Cardiac septum (tissue), 1 donor: ENCODE data around the gene BOD1. TPM values are rescaled to one million over a fixed set of nuclear protein-coding genes. Genes with fewer than 3 reads are reported as not detected.
A peak's percentile ranks its signal among the peaks of the same experiment; 100 is the strongest.

Source experiments
- DNase-seq: peaks from one replicate; pipeline ENCODE4 v3.0.0-alpha.2; 2020; ENCODE audit warnings: low spot score
- intact Hi-C: fragments of 100-400 bp; cut with DNase I; formaldehyde crosslinking; loops from one replicate; pipeline ENCODE4 v1.14.0; 2022
- total RNA-seq: library from RNA; stranded (reverse); fragmentation: NEBNext Ultra II Directional; extraction: Animal tissue kit (Norgen Biotek cat#: 25700); gene quantifications from one replicate; pipeline ENCODE4 v1.2.1, GENCODE V29; 2021
- donor health status: DM: no; HTN: no; CAD: no.

The BOD1 gene
- total RNA-seq, 1 donor from 2014 or later: 44.9 TPM

- intact Hi-C loops: no loop called here
- DNase-seq: no peak
Measured at GRCh38 chr5:173583346-173583745, 33.1 kb downstream of the BOD1 start.

- DNase-seq: no peak
Measured at GRCh38 chr5:173582216-173583111, 34.0 kb downstream of the BOD1 start.

GRCh38 chr5:173581408-173582215 lies 34.8 kb downstream of the BOD1 start:
- intact Hi-C loops: no loop called here
- DNase-seq: no peak

More at GRCh38 chr5:173582216-173583111, 34.0 kb downstream of the BOD1 start:
- intact Hi-C loops: no loop called here

GRCh38 chr5:173578947-173579615 lies 37.4 kb downstream of the BOD1 start:
- intact Hi-C loops: loop anchor here (10.0 kb wide), 1 partner anchor 124 kb away; no protein-coding TSS in a partner anchor
- no peak for DNase-seq

GRCh38 chr5:173577817-173578216 lies 38.6 kb downstream of the BOD1 start:
- DNase-seq: no peak
- intact Hi-C loops: loop anchor here (10.0 kb wide), 1 partner anchor 123 kb away; no protein-coding TSS in a partner anchor

GRCh38 chr5:173577166-173577565 lies 39.3 kb downstream of the BOD1 start:
- intact Hi-C loops: loop anchor here (10.0 kb wide), 1 partner anchor 122 kb away; no protein-coding TSS in a partner anchor
- DNase-seq: no peak

- no peak for DNase-seq
- intact Hi-C loops: loop anchor here (10.0 kb wide), 1 partner anchor 121 kb away; no protein-coding TSS in a partner anchor
Measured at GRCh38 chr5:173575985-173576384, 40.5 kb downstream of the BOD1 start.

GRCh38 chr5:173574983-173575382 lies 41.5 kb downstream of the BOD1 start:
- no peak for DNase-seq
- intact Hi-C loops: loop anchor here (10.0 kb wide), 1 partner anchor 120 kb away; no protein-coding TSS in a partner anchor

GRCh38 chr5:173573126-173573960 lies 43.1 kb downstream of the BOD1 start:
- intact Hi-C loops: loop anchor here (2.0 to 10.0 kb wide), 2 partner anchors 119 to 279 kb away; no protein-coding TSS in a partner anchor
- DNase-seq: peak; percentile 93

- intact Hi-C loops: loop anchor here (2.0 to 10.0 kb wide), 2 partner anchors 118 to 278 kb away; no protein-coding TSS in a partner anchor
- no peak for DNase-seq
Measured at GRCh38 chr5:173572431-173573125, 43.9 kb downstream of the BOD1 start.

- no peak for DNase-seq
- intact Hi-C loops: loop anchor here (10.0 kb wide), 1 partner anchor 116 kb away; no protein-coding TSS in a partner anchor
Measured at GRCh38 chr5:173570321-173571090, 45.9 kb downstream of the BOD1 start.

- no peak for DNase-seq
- intact Hi-C loops: no loop called here
Measured at GRCh38 chr5:173568703-173569102, 47.7 kb downstream of the BOD1 start.

- DNase-seq: no peak
- intact Hi-C loops: no loop called here
Measured at GRCh38 chr5:173568128-173568527, 48.3 kb downstream of the BOD1 start.

GRCh38 chr5:173567548-173567947 lies 48.9 kb downstream of the BOD1 start:
- no peak for DNase-seq
- intact Hi-C loops: no loop called here

- no peak for DNase-seq
- intact Hi-C loops: no loop called here
Measured at GRCh38 chr5:173565491-173566072, 50.9 kb downstream of the BOD1 start.

GRCh38 chr5:173564106-173564505 lies 52.3 kb downstream of the BOD1 start:
- intact Hi-C loops: no loop called here

GRCh38 chr5:173563246-173563645 lies 53.2 kb downstream of the BOD1 start:
- intact Hi-C loops: no loop called here
- DNase-seq: no peak

More at GRCh38 chr5:173564106-173564505, 52.3 kb downstream of the BOD1 start:
- no peak for DNase-seq
